Measurements from ENCODE around the gene IL1R2. TPM values are rescaled to one million over a fixed set of nuclear protein-coding genes. Genes with fewer than 3 reads are reported as not detected.

The IL1R2 gene
- total and polyA plus RNA-seq, 2 of the 8 experiments (the other 6 are each of a cell fraction or from before 2014, with no cell fraction given): 0.06 TPM; not detected in 1

- H3K27ac ChIP-seq (ENCODE audit: low read depth, low read length): no peak overlapping the region
- DNase-seq (ENCODE audit: low read depth in 1 of 2, low spot score in 2 of 2): no peak
- no peaks in the 10 kb centered on the region for H3K4me1 ChIP-seq (replicated peaks in 1 of 4; ENCODE audit: control insufficient read depth in 3 of 4, insufficient read depth in 4 of 4, low read length in 3 of 4)
- H4K5ac ChIP-seq (ENCODE audit: insufficient read length, low read depth, low read length): no peak overlapping the region
- 0 out of 4 replicates have a peak, but pooled peaks cover 0 to 4% of the 10 kb centered on the region in 2 experiments for H3K9me3 ChIP-seq (ENCODE audit: insufficient read depth in 2 of 2, low read depth in 1 of 2, low read length in 1 of 2)
- no peak overlapping the region for H3K9ac ChIP-seq (replicated peaks in 1 of 4; ENCODE audit: extremely low read depth in 1 of 4, low read depth in 3 of 4, low read length in 3 of 4)
- H3K27me3 ChIP-seq (replicated peaks in 1 of 4; ENCODE audit: control insufficient read depth in 3 of 4, extremely low read depth in 1 of 4, insufficient read depth in 3 of 4, low read length in 3 of 4): no peaks in the 10 kb centered on the region
- no peaks in the 10 kb centered on the region for H3K79me2 ChIP-seq (ENCODE audit: control insufficient read depth in 1 of 2, insufficient read depth in 2 of 2, low read length in 2 of 2)
- no peak overlapping the region for H3K4ac ChIP-seq (replicated peaks; ENCODE audit: insufficient read length, low read depth, low read length)
- no peak for FAIRE-seq
- H2BK5ac ChIP-seq (ENCODE audit: low read depth, low read length): no peak overlapping the region
- TF ChIP-seq JUND (IDR thresholded peaks at IDR 0.05; ENCODE audit: low read length) (no peak), SP4 (IDR thresholded peaks at IDR 0.05; ENCODE audit: low read length) (no peak), SUZ12 (IDR thresholded peaks at IDR 0.05; ENCODE audit: low read length) (no peak), SIN3A (conservative IDR thresholded peaks at IDR 0.05 in 1 of 2, IDR thresholded peaks at IDR 0.05 in 1 of 2; ENCODE audit: low read depth in 1 of 2, low read length in 2 of 2) (no peak), TAF7 (optimal IDR thresholded peaks at IDR 0.05; ENCODE audit: borderline replicate concordance, low read depth, low read length) (no peak), POLR2A (IDR thresholded peaks at IDR 0.05; ENCODE audit: control extremely low read depth in 1 of 2, low read depth in 2 of 2, low read length in 2 of 2) (no peak)
- TF ChIP-seq, protein P1, sequence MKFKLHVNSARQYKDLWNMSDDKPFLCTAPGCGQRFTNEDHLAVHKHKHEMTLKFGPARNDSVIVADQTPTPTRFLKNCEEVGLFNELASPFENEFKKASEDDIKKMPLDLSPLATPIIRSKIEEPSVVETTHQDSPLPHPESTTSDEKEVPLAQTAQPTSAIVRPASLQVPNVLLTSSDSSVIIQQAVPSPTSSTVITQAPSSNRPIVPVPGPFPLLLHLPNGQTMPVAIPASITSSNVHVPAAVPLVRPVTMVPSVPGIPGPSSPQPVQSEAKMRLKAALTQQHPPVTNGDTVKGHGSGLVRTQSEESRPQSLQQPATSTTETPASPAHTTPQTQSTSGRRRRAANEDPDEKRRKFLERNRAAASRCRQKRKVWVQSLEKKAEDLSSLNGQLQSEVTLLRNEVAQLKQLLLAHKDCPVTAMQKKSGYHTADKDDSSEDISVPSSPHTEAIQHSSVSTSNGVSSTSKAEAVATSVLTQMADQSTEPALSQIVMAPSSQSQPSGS (IDR thresholded peaks at IDR 0.05; ENCODE audit: low read length): no peak
- TF ChIP-seq, protein P2, sequence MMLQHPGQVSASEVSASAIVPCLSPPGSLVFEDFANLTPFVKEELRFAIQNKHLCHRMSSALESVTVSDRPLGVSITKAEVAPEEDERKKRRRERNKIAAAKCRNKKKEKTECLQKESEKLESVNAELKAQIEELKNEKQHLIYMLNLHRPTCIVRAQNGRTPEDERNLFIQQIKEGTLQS (IDR thresholded peaks at IDR 0.05; ENCODE audit: insufficient read depth, low read depth, low read length): no peak
- H3K4me3 ChIP-seq (ENCODE audit: extremely low read depth in 1 of 4, insufficient read depth in 2 of 4, low read depth in 3 of 4, low read length in 4 of 4): no peak overlapping the region
- ChIA-PET CTCF (ENCODE audit: partially characterized antibody) (interaction anchor here (0.7 kb wide), 1 partner anchor 69 kb away, joined by 4 read pairs; no protein-coding TSS in a partner anchor), POLR2A (ENCODE audit: partially characterized antibody) (no interaction called here)
- no peak overlapping the region for H2AFZ ChIP-seq (ENCODE audit: low read length)
- no peak overlapping the region for H3K14ac ChIP-seq (ENCODE audit: insufficient read length)
- no peak overlapping the region for H4K91ac ChIP-seq (replicated peaks; ENCODE audit: insufficient read length, low read length)
- H3K23me2 ChIP-seq (ENCODE audit: low read depth, low read length): no peaks in the 10 kb centered on the region
- H3K56ac ChIP-seq (replicated peaks; ENCODE audit: insufficient read length, low read depth, low read length): no peak overlapping the region
- H3K79me1 ChIP-seq (ENCODE audit: low read depth, low read length): no peaks in the 10 kb centered on the region
- no peak overlapping the region for H2BK15ac ChIP-seq (ENCODE audit: low read length)
- H3K36me3 ChIP-seq (ENCODE audit: control insufficient read depth in 2 of 4, insufficient read depth in 4 of 4, low read length in 3 of 4): no peaks in the 10 kb centered on the region
- no peak overlapping the region for H3K18ac ChIP-seq (ENCODE audit: extremely low read depth, low read length)
- no peak overlapping the region for H2BK120ac ChIP-seq (replicated peaks; ENCODE audit: low read depth, low read length)
- no peak overlapping the region for H2AK5ac ChIP-seq (ENCODE audit: low read depth, low read length)
- H4K20me1 ChIP-seq (replicated peaks in 1 of 2; ENCODE audit: control insufficient read depth in 1 of 2, insufficient read depth in 2 of 2, low read length in 2 of 2): no peaks in the 10 kb centered on the region
- no peak overlapping the region for H3K23ac ChIP-seq (ENCODE audit: insufficient read length)
- H2BK20ac ChIP-seq (ENCODE audit: low read length): no peak overlapping the region
- H2BK12ac ChIP-seq (ENCODE audit: low read depth, low read length): no peak overlapping the region
- 96% methylated on average over 1 of the region's 1 CpG; no CpG with 5 or more reads in 1 of the 2 experiments for WGBS, 2 experiments (ENCODE audit: extremely low coverage in 1 of 2, insufficient coverage in 1 of 2, insufficient read length in 1 of 2, insufficient replicate concordance in 2 of 2, low coverage in 1 of 2, low lambda C conversion rate in 2 of 2, missing lambda C conversion rate in 1 of 2)
- H3K4me2 ChIP-seq (ENCODE audit: insufficient read depth in 1 of 2, low read depth in 2 of 2, low read length in 2 of 2): no peak overlapping the region
- H4K8ac ChIP-seq (ENCODE audit: extremely low read depth, insufficient read depth, low read length): no peak overlapping the region
Observed at GRCh38 chr2:101951296-101951695, 40.5 kb upstream of the IL1R2 start.
